Measurements from ENCODE around the gene RBBP7.

DNA sequence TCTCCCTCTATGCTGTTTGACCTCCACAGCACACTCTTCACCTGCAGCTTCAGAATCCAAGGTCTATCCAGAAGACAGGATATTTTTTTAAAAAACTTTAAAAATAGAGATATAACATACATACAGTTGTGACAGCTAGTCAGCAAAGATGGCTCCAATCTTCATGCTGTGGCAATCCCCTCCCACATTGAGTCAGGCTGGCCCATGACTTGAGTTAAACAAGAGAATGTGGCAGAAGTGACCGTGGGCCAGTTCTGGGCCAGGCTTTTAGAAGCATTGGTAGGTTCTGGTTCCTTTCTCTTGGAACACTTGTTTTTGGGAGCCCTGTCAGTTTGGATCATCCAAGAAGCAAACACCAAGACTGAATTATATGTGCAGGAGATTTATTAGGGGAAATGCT lies 40.2 kb upstream of the RBBP7 start:
- no peak for TF ChIP-seq YY1 (IDR thresholded peaks at IDR 0.05; ENCODE audit: insufficient read depth, insufficient read length)
- no peak for TF ChIP-seq ZNF274 (IDR thresholded peaks at IDR 0.05; ENCODE audit: low read depth, low read length)
- no peak for TF ChIP-seq SUZ12 (IDR thresholded peaks at IDR 0.05; ENCODE audit: extremely low read depth, insufficient read depth, insufficient read length)

Data from NT2/D1 (cell line).